ENCODE data around the gene SIGLEC11.
A peak's percentile ranks its signal among the peaks of the same experiment; 100 is the strongest.
"Not testable (repeated sequence)": the region's sequence is repeated elsewhere in the genome, so short reads cannot be mapped to it uniquely, and the experiment has no call there.

SIGLEC11 gene

GRCh38 chr19:49960980-49961379, at the start of gene SIGLEC11:
SIGLEC11 (minus strand) TSS chr19:49961172; CDS start chr19:49961081, 91 bp downstream.
- DNase-seq: not testable (repeated sequence)

- DNase-seq: no peak
Observed at GRCh38 chr19:50008532-50008931, 47.6 kb upstream of the SIGLEC11 start.

GRCh38 chr19:50007947-50008346, 47.0 kb upstream of the SIGLEC11 start:
- DNase-seq: no peak

GRCh38 chr19:50007170-50007569, 46.2 kb upstream of the SIGLEC11 start:
- DNase-seq: no peak

GRCh38 chr19:50005428-50005827, 44.5 kb upstream of the SIGLEC11 start:
- DNase-seq: no peak

GRCh38 chr19:50003810-50004419, 42.9 kb upstream of the SIGLEC11 start:
- no peak for DNase-seq

- DNase-seq: no peak
Observed at GRCh38 chr19:50003254-50003788, 42.3 kb upstream of the SIGLEC11 start.

GRCh38 chr19:50002386-50002960, 41.5 kb upstream of the SIGLEC11 start:
- no peak for DNase-seq

GRCh38 chr19:50001775-50002174, 40.8 kb upstream of the SIGLEC11 start:
- no peak for DNase-seq

GRCh38 chr19:50000841-50001557, 40.0 kb upstream of the SIGLEC11 start:
- no peak for DNase-seq

- DNase-seq: no peak
Observed at GRCh38 chr19:50000038-50000840, 39.3 kb upstream of the SIGLEC11 start.

- peak; percentile 49 to 80 for DNase-seq
Observed at GRCh38 chr19:49999371-50000010, 38.5 kb upstream of the SIGLEC11 start.

GRCh38 chr19:49997709-49998108, 36.7 kb upstream of the SIGLEC11 start:
- peak in 1 of 2 experiments; percentile 12 for DNase-seq

- DNase-seq: no peak
Observed at GRCh38 chr19:49988433-49988832, 27.5 kb upstream of the SIGLEC11 start.

- DNase-seq: no peak
Observed at GRCh38 chr19:49988007-49988406, 27.0 kb upstream of the SIGLEC11 start.

GRCh38 chr19:49987159-49987698, 26.3 kb upstream of the SIGLEC11 start:
- no peak for DNase-seq

- no peak for DNase-seq
Observed at GRCh38 chr19:49986354-49986753, 25.4 kb upstream of the SIGLEC11 start.

- DNase-seq: no peak
Observed at GRCh38 chr19:49985871-49986270, 24.9 kb upstream of the SIGLEC11 start.

GRCh38 chr19:49984491-49984890, 23.5 kb upstream of the SIGLEC11 start:
- no peak for DNase-seq

- DNase-seq: peak; percentile 49 to 56
Observed at GRCh38 chr19:49983645-49984229, 22.8 kb upstream of the SIGLEC11 start.
